Mesothelial cell of epicardium (in vitro differentiated cells): Measurements from ENCODE around the gene PLA2G4C. TPM values are rescaled to one million over a fixed set of nuclear protein-coding genes. Genes with fewer than 3 reads are reported as not detected.

ENCODE experiments used
- DNase-seq, 2 experiments: peaks; one replicate each; pipeline ENCODE4 v3.0.0; 2021; ENCODE audit warnings: low spot score in 2 of 2; ENCODE audit not compliant: unreplicated experiment in 2 of 2
- H3K27ac Mint-ChIP-seq: 2 replicates; pipeline ENCODE4 v1.8.0; 2021; ENCODE audit warnings: mixed read lengths
- H3K27me3 Mint-ChIP-seq: 2 replicates; pipeline ENCODE4 v1.8.0; 2021; ENCODE audit warnings: low read depth, mixed read lengths
- H3K36me3 Mint-ChIP-seq: 2 replicates; pipeline ENCODE4 v1.8.0; 2021; ENCODE audit warnings: mixed read lengths
- H3K4me1 Mint-ChIP-seq: 2 replicates; pipeline ENCODE4 v1.8.0; 2021; ENCODE audit warnings: mixed read lengths
- H3K4me3 Mint-ChIP-seq: 2 replicates; pipeline ENCODE4 v1.8.0; 2021; ENCODE audit warnings: mild to moderate bottlenecking, moderate library complexity, mixed read lengths
- H3K9me3 Mint-ChIP-seq: 2 replicates; pipeline ENCODE4 v1.8.0; 2021; ENCODE audit warnings: mixed read lengths
- CTCF ChIP-seq: fragments of 200-600 bp; sonication (generic); IDR thresholded peaks from one replicate; pipeline ENCODE4 v1.5.0; 2021; ENCODE audit warnings: antibody characterized with exemption; ENCODE audit not compliant: unreplicated experiment
- total RNA-seq: library from RNA; stranded (reverse); gene quantifications from 3 replicates; pipeline ENCODE4 v1.2.1, GENCODE V29; 2021

PLA2G4C gene
- total RNA-seq, 1 donor from 2014 or later, result 2.5 TPM

GRCh38 chr19:48120505-48120904 is 9.9 kb upstream of the PLA2G4C start:
- DNase-seq, result no peak
- TF ChIP-seq CTCF, result no peak
- H3K36me3 Mint-ChIP-seq, result peaks cover 47% of the 10 kb centered on the region
- no peaks in the 10 kb centered on the region for H3K9me3 Mint-ChIP-seq
- H3K4me1 Mint-ChIP-seq, result no peaks in the 10 kb centered on the region
- no peaks in the 10 kb centered on the region for H3K27me3 Mint-ChIP-seq
- H3K4me3 Mint-ChIP-seq, result no peak overlapping the region
- H3K27ac Mint-ChIP-seq, result no peak overlapping the region

DNA sequence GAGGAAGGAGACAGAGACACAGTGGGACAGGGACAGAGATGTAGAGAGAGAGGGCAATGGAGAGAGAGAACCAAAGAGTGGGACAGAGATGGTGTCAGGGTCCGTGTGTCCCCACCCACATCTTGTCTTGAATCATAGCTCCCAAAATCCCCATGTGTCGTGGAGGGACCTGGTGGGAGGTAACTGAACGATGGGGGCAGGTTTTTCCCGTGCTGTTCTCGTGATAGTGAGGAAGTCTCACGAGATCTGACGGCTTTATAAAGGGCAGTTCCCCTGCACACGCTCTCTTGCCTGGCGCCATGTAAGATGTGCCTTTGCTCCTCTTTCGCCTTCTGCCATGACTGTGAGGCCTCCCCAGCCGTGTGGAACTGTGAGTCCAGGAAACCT is 7.5 kb upstream of the PLA2G4C start:
- H3K4me3 Mint-ChIP-seq, result no peak overlapping the region
- TF ChIP-seq CTCF, result no peak
- no peaks in the 10 kb centered on the region for H3K9me3 Mint-ChIP-seq
- no peak for DNase-seq
- no peaks in the 10 kb centered on the region for H3K27me3 Mint-ChIP-seq
- no peak overlapping the region for H3K27ac Mint-ChIP-seq
- peaks cover 37% of the 10 kb centered on the region for H3K36me3 Mint-ChIP-seq
- H3K4me1 Mint-ChIP-seq, result no peaks in the 10 kb centered on the region

GRCh38 chr19:48117515-48118130 is 7.0 kb upstream of the PLA2G4C start:
- H3K4me3 Mint-ChIP-seq, result no peak overlapping the region
- H3K27me3 Mint-ChIP-seq, result no peaks in the 10 kb centered on the region
- TF ChIP-seq CTCF, result no peak
- no peaks in the 10 kb centered on the region for H3K4me1 Mint-ChIP-seq
- DNase-seq, result no peak
- H3K9me3 Mint-ChIP-seq, result no peaks in the 10 kb centered on the region
- peaks cover 34% of the 10 kb centered on the region for H3K36me3 Mint-ChIP-seq
- no peak overlapping the region for H3K27ac Mint-ChIP-seq

DNA sequence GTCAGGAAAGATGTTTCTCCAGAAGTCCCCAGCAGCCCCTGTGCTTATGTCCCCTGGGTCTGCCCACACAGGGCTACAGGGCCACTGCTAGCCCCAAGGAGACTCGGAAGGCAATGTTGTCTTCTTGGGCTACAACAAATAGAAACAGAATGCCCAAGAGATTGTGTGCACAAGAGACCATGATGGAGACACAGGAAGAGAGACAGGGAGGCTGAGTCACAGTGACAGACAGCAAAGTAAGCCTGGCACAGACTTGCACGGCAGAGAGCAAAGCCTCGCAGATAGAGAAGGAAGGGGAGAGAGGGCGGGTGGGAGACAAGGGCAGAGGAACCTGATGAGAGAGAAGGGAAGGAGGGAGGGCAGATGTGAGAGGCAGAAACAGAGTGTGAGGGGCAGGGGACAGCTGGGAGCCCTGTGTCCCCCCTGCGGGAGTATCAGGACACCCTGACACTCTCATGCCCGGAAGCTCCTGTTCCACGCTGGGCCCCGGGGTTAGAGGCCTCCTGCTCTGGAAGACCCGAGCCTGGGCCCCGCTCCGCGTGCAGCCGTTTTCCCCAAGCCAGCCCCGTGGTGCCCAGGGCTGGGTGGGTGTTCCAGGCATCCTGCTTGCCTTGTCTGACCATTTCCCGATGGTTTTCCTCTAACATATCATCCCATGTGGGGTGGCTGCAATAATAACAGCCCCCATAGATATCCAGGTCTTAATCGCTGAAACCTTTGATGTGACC is 2.7 kb upstream of the PLA2G4C start:
- Mint-ChIP-seq H3K36me3 (peaks cover 14% of the 10 kb centered on the region), H3K27ac (no peak overlapping the region), H3K4me3 (no peak overlapping the region), H3K27me3 (no peaks in the 10 kb centered on the region), H3K4me1 (peaks cover 5% of the 10 kb centered on the region), H3K9me3 (no peaks in the 10 kb centered on the region)
- no peak for DNase-seq
- TF ChIP-seq CTCF, result no peak

- peaks cover 3% of the 10 kb centered on the region for H3K36me3 Mint-ChIP-seq
- no peak overlapping the region for H3K4me3 Mint-ChIP-seq
- no peak overlapping the region for H3K27ac Mint-ChIP-seq
- peaks cover 6% of the 10 kb centered on the region for H3K4me1 Mint-ChIP-seq
- TF ChIP-seq CTCF, result no peak
- H3K27me3 Mint-ChIP-seq, result no peaks in the 10 kb centered on the region
- no peaks in the 10 kb centered on the region for H3K9me3 Mint-ChIP-seq
- no peak for DNase-seq
Observed at GRCh38 chr19:48111280-48111679, 663 bp upstream of the PLA2G4C start.
